HG03469 (cell line): ENCODE measurements around the gene TAX1BP1.
"Not testable (repeated sequence)": the region's sequence is repeated elsewhere in the genome, so short reads cannot be mapped to it uniquely, and the experiment has no call there.

ENCODE experiments used
- ATAC-seq: cut with Tn5 transposase; IDR thresholded peaks from one replicate; pipeline ENCODE4 v1.9.1; 2021; ENCODE audit warnings: mild to moderate bottlenecking, moderate library complexity, moderate number of reproducible peaks; ENCODE audit not compliant: unreplicated experiment

TAX1BP1 gene

GRCh38 chr7:27840760-27841364, 100.9 kb downstream of the TAX1BP1 start:
- ATAC-seq: no peak

- ATAC-seq: no peak
Observed at GRCh38 chr7:27842094-27842692, 102.2 kb downstream of the TAX1BP1 start.

- ATAC-seq: no peak
Observed at GRCh38 chr7:27842851-27843250, 102.9 kb downstream of the TAX1BP1 start.

GRCh38 chr7:27843584-27844305, 103.8 kb downstream of the TAX1BP1 start:
- no peak for ATAC-seq

GRCh38 chr7:27846388-27846787, 106.4 kb downstream of the TAX1BP1 start:
- ATAC-seq: no peak

- ATAC-seq: no peak
Observed at GRCh38 chr7:27850531-27850930, 110.6 kb downstream of the TAX1BP1 start.

- ATAC-seq: not testable (repeated sequence)
Observed at GRCh38 chr7:27856703-27857485, 116.9 kb downstream of the TAX1BP1 start.

GRCh38 chr7:27860800-27861199, 120.8 kb downstream of the TAX1BP1 start:
- no peak for ATAC-seq

GRCh38 chr7:27861747-27862146, 121.8 kb downstream of the TAX1BP1 start:
- no peak for ATAC-seq

- no peak for ATAC-seq
Observed at GRCh38 chr7:27863880-27864279, 123.9 kb downstream of the TAX1BP1 start.

- no peak for ATAC-seq
Observed at GRCh38 chr7:27866256-27866655, 126.3 kb downstream of the TAX1BP1 start.

GRCh38 chr7:27866828-27867672, 127.1 kb downstream of the TAX1BP1 start:
- ATAC-seq: no peak

GRCh38 chr7:27868131-27868550, 128.2 kb downstream of the TAX1BP1 start:
- no peak for ATAC-seq

GRCh38 chr7:27869056-27869455, 129.1 kb downstream of the TAX1BP1 start:
- ATAC-seq: no peak

- ATAC-seq: no peak
Observed at GRCh38 chr7:27870595-27870994, 130.6 kb downstream of the TAX1BP1 start.

GRCh38 chr7:27871086-27871485, 131.1 kb downstream of the TAX1BP1 start:
- no peak for ATAC-seq

- ATAC-seq: no peak
Observed at GRCh38 chr7:27871866-27872265, 131.9 kb downstream of the TAX1BP1 start.

GRCh38 chr7:27872356-27873275, 132.7 kb downstream of the TAX1BP1 start:
- ATAC-seq: no peak
